T-helper 1 cell treated with Interleukin-12 subunit alpha and Interleukin-12 subunit beta and Interleukin-4 antibody, amounts not matched to agents 30 ng/mL and 1 ng/mL, for 36 hours (primary cell): ENCODE results near the gene SLC43A3. TPM values are rescaled to one million over a fixed set of nuclear protein-coding genes. Genes with fewer than 3 reads are reported as not detected.
"Not testable (repeated sequence)": the region's sequence is repeated elsewhere in the genome, so short reads cannot be mapped to it uniquely, and the experiment has no call there.

Experiments
- intact Hi-C: fragments of 100-400 bp; cut with micrococcal nuclease; formaldehyde crosslinking; loops from one replicate; pipeline ENCODE4 v1.15.1; 2024
- total RNA-seq: library from RNA; stranded (reverse); gene quantifications from 2 replicates; pipeline ENCODE4 v1.2.3, GENCODE V29; 2022

Gene SLC43A3
- total RNA-seq, 1 donor from 2014 or later, result 52.6 TPM

DNA sequence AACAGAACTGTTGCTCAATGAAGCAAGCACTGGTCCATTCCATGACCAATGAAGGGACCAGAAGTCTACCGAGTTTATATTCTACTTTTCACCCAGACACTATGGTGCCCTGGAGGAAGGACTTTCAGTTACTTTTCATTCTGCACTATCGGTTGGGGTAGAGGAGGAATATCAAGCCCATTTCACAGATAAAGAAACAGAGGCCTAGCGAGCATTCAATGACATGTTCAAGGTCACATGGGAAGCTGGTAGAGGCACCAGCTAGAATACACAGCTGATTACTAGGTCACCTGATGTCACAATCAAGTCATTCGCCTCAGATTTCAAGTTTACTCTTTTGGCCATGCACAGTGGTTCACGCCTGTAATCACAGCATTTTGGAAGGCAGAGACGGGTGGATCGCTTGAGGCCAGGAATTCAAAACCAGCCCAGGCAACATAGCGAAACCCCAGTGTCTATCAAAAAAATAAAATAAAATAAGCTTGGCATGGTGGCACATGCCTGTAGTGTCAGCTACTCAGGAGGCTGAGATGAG lies 18.9 kb downstream of the SLC43A3 start:
- intact Hi-C loops, result loop anchor here (2.0 kb wide), 1 partner anchor 17 kb away; no protein-coding TSS in a partner anchor

DNA sequence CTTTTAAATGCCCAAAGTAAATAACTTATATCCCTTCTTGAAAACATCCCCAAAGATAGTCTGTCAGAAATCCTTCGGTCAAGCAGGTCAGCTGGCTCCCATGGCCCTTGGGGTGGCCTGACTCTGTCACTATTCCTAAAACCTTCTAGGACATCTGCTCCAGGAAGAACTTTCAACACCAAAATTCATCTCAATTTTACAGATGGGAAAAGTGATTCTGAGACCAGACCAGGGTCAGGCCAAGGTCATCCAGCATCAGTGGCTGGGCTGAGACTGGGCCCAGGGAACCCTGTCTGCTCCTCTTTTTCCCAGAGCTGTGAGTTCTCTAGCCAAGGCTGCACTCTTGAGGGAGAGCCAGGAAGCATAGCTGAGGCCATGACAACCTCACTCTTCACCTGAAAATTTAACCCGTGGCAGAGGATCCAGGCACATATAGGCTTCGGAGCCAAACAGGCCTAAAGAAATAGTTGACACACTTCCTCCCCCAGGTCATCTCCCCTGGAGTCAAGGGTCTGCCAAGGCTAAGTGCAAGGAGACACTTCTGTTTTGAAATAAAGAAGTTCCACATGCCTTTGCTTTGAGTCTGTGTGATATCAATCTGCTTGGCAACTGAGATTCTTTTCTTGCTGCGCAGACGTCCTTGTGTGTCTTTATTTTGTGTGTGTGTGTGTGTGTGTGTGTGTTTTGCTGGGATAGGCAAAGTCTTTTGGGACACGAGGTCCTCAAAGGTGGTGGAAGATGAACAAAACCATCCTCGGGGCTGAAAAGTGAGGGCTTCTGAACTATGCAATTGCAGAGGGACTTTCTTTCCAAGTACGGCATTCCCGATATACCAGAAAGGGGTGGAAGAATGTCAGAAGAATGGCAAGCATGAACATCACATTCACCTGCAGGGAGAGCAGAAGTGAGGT lies 19.7 kb downstream of the SLC43A3 start:
- intact Hi-C loops, result loop anchor here (2.0 kb wide), 1 partner anchor 18 kb away; no protein-coding TSS in a partner anchor

DNA sequence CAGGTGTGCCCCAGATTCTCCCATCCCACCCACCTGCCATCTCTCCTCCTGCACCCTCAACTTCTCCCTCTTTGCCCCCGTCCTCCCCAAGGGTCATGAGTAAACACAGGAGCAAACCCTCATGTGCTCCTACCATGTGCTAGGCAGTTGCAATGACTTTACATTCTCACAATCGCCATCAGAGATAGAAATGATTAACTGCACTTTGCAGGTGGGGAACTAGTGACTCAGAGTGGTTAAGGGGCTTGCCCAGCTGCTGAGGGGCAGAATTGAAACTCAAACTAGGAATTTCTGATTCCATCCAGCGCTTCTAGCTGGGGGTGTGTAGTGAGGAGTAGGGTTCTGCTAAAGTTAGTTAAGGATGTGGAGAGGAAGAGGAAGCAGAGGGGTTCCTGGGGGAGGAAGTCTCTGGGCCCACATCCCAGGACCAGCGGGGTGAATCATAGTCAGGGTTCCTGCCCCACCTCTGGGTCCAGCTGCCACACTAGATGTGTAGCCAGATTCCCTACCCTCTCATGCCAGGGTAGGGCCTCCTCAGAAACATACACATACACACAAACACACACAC lies 20.5 kb downstream of the SLC43A3 start:
- intact Hi-C loops, result loop anchor here (2.0 kb wide), 1 partner anchor 18 kb away; no protein-coding TSS in a partner anchor

DNA sequence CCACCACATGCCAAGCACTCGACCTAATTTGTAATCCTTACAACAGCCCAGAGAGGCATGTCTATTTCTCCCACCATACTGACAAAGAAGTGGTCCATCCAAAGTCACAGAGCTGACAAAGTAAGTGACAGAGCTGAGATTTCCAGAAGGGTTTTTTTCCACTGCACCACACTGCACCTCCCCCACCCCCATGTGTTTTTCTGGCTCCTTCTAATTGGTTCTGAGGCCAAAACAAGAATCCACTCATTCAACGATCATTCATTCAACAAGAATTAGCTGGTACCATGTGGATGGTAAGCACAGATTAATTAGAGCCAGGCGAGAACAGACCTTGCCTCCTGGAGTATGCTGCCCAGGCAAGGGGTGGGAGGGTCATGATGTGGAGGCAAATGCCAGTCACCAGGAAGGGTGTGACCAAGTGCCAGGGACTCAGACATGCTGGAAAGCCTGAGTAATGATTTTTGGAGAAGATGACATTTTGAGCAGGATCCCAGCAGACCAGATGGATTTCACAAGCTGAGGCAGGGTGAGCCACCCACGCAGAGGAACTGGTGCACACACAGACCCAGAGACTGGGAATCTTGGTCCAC lies 21.6 kb downstream of the SLC43A3 start:
- intact Hi-C loops, result no loop called here

DNA sequence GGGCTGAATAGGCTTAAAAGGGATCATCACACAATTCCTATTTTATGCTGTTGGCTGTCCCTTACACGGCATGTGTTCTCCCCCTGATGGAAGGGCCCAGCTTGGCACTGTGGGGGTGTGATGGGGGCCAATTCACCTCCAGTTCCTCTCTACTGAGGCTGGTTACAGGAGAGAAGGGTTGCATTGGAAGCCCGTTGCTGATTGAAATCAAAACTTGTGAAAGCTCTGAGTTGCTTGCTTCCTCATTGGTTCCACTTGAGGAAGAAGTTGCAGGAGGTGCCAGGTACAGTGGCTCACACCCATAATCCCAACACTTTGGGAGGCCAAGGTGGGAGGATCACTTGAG lies 23.1 kb downstream of the SLC43A3 start:
- intact Hi-C loops, result no loop called here

DNA sequence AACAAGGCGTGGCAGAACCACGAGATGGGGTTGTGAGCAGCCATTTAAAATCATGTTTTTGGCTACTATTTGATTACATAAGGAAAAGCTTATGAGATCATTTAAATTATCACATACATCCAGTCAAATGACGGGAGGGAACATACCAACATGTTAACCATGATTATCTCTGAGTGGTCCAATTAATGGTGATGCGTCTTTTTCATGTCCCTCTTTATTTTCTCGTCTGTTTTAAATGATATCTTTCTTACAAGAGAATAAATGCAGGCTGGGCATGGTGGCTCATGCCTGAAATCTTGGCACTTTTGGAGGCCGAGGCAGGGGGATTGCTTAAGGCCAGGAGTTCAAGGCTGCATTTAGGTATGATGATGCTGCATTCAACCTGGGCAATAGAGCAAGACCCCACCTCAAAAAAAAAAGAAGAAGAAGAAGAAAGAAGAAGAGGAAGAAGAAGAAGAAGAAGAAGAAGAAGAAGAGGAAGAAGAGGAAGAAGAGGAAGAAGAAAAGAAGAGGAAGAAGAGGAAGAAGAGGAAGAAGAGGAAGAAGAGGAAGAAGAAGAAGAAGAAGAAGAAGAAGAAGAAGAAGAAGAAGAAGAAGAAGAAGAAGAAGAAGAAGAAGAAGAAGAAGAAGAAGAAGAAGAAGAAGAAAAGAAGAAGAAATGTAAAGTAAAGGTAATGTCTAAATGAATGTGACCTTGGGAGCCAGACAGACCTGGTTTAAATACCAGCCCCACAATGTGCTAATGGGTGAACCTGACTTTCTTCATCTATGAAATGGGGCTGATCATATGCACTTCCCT lies 23.7 kb downstream of the SLC43A3 start:
- intact Hi-C loops, result not testable (repeated sequence)

DNA sequence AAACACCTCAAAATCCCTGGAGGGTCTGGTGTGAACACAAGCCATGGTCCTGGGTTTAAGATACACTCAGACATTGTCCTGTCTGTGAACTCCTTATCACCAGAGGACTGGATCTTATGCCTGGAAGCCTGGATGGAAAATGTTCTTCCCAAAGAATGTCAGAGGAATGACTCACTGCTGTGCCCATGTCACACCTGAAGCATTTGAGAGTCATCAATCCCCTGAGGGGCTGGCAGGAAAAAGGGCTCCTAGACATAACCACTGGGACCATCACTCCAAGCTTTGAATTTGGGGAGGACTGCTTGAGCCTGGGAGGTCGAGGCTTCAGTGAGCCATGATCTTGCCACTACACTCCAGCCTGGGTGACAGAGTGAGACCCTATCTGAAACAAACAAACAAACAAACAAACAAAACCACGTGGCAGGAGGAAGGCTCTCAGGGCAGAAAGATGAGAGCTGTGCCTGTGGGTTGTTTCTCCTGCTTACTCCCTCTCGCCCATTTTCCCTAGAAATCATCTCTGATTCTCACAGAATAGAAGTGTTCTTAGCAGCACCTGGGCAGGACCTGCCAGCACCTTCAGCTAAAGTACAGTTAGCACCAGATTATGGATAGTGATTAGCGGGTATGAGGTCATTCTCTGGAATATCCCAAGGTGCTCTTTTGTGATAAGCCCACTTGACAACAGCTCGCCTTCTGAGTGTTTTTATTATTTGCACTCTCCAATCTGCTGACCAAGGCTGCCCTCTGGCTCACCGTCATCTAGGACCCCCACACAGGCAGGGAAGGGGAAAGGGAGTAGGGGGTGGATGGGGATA lies 24.5 kb downstream of the SLC43A3 start:
- intact Hi-C loops, result no loop called here

DNA sequence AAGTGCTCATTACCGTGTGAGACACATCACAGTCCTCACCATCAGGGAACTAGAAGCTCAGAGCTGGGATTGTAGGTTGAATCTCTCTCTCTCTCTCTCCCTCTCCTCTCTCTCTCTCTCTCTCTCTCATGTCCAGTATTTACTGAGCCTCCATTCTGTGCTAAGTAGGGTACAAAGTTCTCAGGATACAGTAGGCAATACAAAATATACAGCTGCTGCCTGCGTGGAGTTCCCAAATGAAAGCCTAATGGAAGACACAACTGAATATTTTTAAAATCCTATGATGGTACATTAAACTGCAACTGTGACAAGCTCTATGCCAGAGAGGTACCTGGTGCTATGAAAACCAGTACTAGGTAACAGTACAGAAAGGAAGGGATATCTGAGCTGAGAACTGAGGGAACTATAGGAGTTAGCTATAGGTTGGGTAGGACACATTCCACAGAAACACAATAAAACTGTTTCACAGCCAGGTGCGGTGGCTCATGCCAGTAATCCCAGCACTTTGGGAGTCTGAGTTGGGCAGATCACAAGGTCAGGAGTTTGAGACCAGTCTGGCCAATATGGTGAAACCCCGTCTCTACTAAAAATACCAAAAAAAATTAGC lies 26.8 kb downstream of the SLC43A3 start:
- intact Hi-C loops, result no loop called here

DNA sequence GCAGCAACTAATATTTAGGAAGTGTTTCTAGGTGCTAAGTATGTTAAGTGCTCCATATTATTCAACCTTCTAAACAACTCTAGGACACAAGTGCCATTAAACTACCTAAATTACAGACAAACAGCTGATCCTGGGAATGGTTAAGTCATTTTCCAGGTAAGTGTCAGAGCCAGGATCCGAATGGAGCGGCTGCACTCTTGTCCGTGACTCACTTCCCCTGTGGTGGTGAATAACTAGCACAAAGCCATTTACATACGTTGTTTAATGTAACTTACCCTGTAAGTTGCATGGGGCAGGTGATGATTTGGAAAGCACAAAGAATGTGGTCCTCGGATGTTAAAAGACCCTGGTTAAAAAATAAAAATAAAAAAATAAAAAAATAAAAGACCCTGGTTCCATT lies 27.7 kb downstream of the SLC43A3 start:
- intact Hi-C loops, result no loop called here

DNA sequence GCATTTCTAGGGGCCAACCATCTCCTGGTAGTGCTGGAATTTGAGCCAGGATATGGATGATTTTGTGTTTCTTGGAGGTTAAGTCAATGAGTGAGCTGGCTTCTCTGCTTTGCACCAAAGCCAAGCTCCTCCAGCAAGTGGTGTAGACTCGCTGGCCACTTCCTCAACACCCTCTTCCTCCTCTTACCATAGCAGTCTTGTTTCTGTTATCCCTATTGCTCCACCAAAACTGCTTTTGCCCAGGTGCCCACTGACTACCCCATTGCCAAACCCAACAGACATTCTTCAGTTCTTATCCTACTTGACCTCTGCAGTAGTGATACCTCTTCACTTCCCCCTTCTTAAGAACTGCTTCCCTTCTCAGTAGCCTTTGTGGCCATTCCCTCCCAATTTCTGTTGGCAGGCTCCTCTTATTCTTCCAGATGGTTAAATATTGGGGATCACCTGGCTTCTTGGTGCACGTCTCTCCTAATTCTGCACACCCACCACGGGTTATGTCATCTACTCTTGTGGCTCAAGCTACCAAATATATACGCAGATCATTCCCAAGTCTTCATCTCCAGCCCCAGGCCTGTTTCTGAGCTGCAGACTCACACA lies 29.4 kb downstream of the SLC43A3 start:
- intact Hi-C loops, result no loop called here

DNA sequence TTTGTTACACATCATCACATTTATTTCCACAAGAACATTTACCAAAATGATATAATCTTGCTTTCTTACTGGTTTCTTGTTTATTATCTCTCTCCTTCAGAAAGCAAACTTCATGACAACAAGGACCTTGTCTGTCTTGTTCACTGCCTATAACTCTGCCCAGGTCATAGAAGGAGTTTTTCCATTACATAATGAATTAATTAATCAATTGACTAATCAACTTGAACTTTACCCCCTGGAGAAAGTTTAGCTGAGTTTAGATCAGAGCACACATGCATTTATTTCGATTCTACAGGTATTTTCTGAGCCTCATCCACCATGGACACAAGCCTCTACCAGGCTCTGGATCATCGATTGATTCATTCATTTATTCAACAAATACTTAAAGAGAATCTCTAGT lies 30.2 kb downstream of the SLC43A3 start:
- intact Hi-C loops, result no loop called here

DNA sequence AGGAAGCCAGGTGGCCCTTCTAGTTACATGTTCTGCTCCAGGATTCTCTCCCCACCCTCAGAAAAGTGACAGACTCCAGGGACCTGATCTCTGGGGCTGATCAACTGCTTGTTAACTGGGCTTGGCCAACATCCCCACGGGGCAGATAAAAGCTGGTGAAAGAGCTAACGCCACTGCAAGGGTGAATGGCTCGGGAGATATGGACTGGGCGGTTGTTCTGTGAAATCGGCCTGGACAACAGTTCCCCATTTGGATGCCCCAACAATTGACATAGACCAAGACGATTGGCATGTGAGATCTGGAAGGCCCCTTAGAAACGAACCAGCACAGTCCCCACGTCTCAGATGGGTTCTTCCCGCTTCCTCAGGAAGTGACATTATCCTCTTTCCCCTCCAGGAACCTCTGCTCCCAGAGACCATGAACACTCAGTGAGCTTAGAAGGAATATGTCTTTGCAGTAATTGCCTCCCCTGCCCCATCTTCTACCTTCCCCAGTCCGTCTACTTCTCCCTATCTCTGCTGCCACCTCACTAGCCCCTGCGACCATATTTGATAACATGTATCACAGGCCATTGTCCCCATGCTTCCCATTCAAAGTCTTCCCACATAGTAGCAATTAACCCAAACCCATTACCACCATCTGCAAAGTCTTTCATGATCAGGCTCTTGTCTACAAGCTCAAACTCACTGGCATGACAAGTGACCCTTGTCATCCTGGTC lies 30.9 kb downstream of the SLC43A3 start:
- intact Hi-C loops, result no loop called here

DNA sequence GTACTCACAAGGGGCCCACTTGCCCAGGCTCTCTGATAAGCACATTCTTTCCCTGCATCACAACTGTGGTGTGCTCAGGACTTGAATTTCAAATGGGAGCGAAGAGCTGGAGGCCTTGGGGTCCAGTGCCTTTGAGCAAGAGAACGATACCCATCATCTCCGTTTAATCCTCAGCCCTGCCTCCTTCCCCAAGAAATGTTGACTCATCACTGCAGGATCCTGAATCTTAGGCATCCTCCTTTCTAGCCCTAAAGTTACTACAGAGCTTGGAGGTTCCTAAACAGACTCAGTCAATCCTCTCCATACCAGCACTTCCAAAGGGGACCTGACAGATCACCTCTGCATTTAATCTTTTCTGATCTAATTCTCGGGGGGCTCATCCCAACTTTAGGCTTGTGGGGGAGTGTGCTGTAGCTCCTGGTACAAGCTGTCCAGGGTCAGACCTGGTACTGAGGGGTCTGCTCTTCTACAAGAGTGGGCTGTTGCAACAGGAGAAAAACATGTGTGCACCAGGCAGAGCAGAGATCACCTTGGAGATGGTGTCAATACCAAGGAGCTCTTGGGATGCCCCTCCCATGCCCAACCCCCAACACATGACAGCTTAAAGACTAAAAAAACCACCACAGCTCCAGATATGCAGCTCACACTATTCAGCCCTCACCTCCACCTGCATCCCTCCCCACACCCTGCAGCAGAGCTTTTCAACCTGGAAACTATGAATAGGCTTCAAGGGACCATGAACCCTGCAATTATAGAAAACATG lies 32.5 kb downstream of the SLC43A3 start:
- intact Hi-C loops, result no loop called here

DNA sequence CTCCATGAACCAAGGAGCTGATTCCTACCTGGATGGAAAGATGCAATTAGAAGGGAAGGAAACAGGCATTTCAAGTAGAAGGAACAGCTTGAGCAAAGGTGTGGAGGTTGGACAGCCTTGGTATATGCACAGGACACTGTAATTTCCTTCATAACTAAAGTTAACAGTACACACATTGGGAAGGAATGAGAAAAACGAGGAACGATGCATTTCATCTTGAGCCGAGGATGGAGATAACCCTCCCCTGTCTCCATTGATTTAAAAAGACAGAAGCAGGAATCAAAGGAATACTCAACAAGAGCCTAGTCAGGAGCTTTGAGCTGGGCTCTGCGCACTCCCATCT lies 34.2 kb downstream of the SLC43A3 start:
- intact Hi-C loops, result no loop called here

DNA sequence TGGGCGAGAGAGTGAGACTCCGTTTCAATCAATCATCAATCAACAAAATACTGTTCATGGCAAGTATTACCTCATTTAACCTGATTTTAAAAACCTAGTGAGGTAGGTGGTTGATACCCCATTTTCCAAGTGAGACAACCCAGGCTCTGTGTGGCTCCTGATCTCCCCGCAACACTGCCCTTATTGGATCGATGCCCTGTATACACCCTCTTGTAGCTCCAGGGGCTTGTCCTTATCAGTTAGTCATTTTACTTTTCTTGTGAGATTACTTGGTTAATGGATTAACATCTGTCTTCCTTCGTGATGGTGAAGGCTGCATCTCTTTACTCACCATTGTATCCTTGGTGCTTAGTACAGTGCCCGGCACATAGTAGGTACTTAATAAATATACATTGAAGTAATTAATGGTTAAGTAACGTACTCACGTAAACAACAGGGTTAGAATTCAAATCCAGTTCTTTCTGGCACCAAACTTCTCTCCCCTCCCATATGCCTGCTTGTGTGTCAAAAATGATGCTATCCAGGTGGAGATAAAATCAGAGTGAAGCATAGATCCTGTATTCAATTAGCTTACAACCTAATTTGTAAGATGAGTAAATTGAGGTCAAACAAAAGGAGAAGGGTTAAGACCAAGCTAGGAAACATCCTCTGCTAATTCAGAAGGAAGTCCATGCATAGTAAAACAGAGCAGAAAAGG lies 34.7 kb downstream of the SLC43A3 start:
- intact Hi-C loops, result no loop called here

DNA sequence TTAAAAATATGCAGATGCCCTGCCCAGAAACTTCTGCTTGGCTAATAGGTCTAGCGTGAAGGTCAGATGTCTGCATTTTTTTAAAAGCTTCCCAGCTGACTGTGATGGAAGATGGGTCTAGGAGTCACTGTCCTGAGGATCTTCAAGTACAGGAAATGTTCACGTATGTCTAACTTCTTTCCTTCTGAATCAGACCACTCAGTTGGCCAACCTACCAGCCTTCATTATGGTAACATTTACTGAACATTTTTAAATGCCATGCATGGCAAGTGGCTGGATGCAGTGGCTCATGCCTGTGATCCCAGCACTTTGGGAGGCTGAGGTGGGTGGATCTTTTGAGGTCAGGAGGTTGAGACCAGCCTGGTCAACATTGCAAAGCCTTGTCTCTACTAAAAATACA lies 35.4 kb downstream of the SLC43A3 start:
- intact Hi-C loops, result no loop called here

DNA sequence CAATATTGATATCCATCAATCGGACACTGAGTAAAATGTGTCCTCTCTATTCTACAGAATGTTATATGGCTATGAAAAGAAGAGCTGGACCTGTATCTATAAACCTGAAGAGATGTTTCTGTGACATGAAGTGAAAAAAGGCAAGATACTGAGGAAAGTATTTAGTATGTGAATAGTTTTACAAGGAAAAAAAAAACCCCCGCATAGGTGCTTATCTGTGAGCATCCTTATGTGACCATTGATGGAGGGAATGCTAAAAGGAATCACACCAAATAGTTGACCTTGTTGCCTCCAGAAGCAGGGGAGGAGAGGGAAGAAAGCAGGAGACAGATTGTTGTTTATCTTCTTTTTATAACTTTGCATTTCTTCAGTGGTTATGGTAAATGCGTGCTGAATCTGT lies 35.8 kb downstream of the SLC43A3 start:
- intact Hi-C loops, result no loop called here

DNA sequence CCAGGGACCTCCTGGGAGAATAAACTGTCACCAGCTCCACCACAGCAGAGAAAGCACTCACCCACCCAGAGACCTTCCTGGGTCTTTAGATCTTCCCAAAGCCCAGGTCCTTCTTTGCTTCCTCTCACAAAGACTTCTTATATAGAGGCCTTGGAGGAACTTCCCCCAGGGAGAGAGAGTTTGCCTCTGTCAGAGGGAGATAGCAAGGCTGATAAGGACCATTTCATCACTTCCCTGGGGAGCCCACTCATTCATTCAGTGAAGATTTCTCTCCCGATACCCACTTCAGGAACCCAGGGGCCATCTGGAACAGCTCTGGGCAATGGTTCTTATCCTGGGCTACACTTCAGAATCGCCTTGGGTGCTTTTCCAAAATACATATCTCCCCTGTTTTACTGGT lies 36.4 kb downstream of the SLC43A3 start, which contains the start of gene PRG2:
Gene PRG2 (minus strand): TSS at position 116 of the 400 bp plus-strand sequence. CDS start 706 bp downstream, outside the sequence.
- intact Hi-C loops, result no loop called here
